Measurements from ENCODE around the gene GMDS.

Gene GMDS

DNA sequence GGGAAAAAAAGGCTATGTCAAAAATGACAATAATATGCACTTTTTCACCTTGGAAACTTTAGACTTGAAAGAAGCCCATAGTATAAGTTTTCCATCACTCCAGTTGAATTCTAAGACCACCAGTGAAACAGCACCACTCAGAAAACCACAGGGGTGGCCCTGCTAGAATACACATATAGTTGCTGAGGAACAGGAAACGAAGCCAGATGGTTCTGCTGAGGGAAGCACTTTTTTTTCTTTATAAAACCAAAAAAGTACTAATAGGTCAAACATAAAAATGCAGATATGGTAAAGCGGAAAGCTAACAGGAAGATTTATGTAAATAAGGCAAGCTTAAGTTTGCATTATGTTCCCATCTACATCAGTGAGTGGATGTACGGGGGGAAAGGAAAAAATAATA lies 331.8 kb downstream of the GMDS start:
- Histone ChIP-seq H3K4me1 (ENCODE audit: control insufficient read depth, insufficient read depth, low read length) (peaks cover 15% of the 10 kb centered on the region; the same call in 1 of the 2 replicates), H3K9ac (ENCODE audit: low read depth, low read length) (no peak overlapping the region), H3K27ac (ENCODE audit: low read depth, low read length) (no peak overlapping the region), H3K9me3 (ENCODE audit: control insufficient read depth, insufficient read depth, low read length) (no peaks in the 10 kb centered on the region), H3K4me3 (ENCODE audit: low read depth, low read length) (no peak overlapping the region), H3K27me3 (ENCODE audit: control insufficient read depth, insufficient read depth, low read length) (no peaks in the 10 kb centered on the region), H3K36me3 (ENCODE audit: control insufficient read depth, insufficient read depth, low read length) (no peaks in the 10 kb centered on the region)

DNA sequence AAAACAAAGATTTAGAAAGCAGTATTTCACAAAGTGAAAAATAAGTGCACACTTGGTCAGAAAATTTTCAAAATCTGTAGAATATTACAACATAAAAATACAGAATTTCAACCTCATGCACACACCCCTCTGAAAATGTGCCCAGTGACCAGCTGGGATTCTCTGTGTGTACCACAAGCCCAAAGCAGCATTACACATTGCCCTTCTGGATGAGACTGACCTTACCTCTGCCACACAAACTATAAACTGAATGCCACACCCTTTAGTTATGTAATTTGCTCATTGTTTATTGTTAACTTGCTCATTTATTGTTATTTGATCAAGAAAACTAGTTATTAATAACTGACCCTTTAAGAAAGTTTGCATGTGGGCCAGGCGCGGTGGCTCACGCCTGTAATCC lies 332.7 kb downstream of the GMDS start:
- no peaks in the 10 kb centered on the region for H3K36me3 ChIP-seq (ENCODE audit: control insufficient read depth, insufficient read depth, low read length)

DNA sequence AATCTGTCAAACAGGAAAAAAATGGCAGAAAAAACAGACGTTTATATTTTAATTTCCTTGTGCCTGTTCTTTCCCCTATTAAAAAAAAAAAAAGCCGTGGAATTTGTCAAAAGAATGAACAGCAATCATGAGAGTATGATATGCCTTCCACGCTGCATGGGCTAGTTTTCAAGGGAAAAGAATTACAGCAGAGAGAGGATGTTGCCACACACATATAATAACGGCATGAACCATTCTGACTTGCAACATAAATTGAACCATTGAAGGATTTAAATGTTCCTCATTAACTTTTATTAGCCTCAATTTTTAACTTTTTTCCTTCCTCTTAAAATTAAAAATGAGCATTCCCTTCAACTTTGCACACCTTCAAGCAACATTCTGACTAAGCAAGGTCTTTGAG lies 333.9 kb downstream of the GMDS start:
- no peak overlapping the region for H3K27ac ChIP-seq (ENCODE audit: low read depth, low read length)
- no peaks in the 10 kb centered on the region for H3K9me3 ChIP-seq (ENCODE audit: control insufficient read depth, insufficient read depth, low read length)
- peaks cover 16% of the 10 kb centered on the region for H3K4me1 ChIP-seq (ENCODE audit: control insufficient read depth, insufficient read depth, low read length)
- H3K4me3 ChIP-seq (ENCODE audit: low read depth, low read length) = no peak overlapping the region
- no peaks in the 10 kb centered on the region for H3K27me3 ChIP-seq (ENCODE audit: control insufficient read depth, insufficient read depth, low read length)
- no peak overlapping the region for H3K9ac ChIP-seq (ENCODE audit: low read depth, low read length)
- no peaks in the 10 kb centered on the region for H3K36me3 ChIP-seq (ENCODE audit: control insufficient read depth, insufficient read depth, low read length)

More for the DNA sequence above, 332.7 kb downstream of the GMDS start:
- Histone ChIP-seq H3K4me3 (ENCODE audit: low read depth, low read length) (no peak overlapping the region), H3K9me3 (ENCODE audit: control insufficient read depth, insufficient read depth, low read length) (no peaks in the 10 kb centered on the region), H3K27me3 (ENCODE audit: control insufficient read depth, insufficient read depth, low read length) (no peaks in the 10 kb centered on the region), H3K4me1 (ENCODE audit: control insufficient read depth, insufficient read depth, low read length) (peaks cover 13% of the 10 kb centered on the region; the same call in 1 of the 2 replicates), H3K27ac (ENCODE audit: low read depth, low read length) (no peak overlapping the region), H3K9ac (ENCODE audit: low read depth, low read length) (no peak overlapping the region)

DNA sequence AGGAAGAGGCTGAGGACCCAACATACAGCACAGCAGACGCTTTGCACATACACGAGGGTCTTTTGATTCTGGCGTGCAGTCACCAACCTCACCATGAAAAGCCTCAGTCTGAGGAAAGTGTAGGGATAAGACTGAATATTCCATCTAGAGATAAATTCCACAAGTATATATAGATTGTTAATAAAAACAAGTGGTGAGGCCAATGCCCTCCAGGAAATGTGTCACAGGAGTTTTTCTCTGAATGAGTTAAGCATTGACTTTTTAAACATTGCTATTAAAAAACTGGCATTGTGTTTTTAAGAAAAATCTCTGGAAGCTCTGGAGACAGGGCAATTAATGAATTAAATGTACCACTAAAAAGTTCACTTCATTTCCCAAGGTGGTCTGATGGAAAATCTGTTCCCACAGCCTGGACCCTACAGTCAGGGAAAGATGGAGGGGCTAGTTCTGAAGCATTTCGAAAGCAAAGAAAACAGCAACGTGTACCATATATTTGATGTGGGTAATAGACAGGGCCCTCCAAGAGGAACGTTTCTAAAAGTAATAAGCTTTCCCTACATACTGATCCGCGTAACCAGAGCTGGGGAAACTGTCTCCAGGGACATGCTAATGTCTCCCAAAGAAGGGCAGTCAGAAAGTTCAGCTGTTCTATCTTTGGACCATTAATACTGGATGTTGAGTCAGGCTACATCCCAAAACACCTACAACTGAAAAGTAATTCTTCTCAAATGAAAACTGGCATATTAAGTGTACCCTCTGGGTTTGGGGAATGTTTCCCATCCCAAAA lies 334.6 kb downstream of the GMDS start:
- Histone ChIP-seq H3K4me1 (ENCODE audit: control insufficient read depth, insufficient read depth, low read length) (peaks cover 22% of the 10 kb centered on the region), H3K9ac (ENCODE audit: low read depth, low read length) (no peak overlapping the region), H3K27me3 (ENCODE audit: control insufficient read depth, insufficient read depth, low read length) (no peaks in the 10 kb centered on the region), H3K9me3 (ENCODE audit: control insufficient read depth, insufficient read depth, low read length) (no peaks in the 10 kb centered on the region), H3K4me3 (ENCODE audit: low read depth, low read length) (no peak overlapping the region), H3K36me3 (ENCODE audit: control insufficient read depth, insufficient read depth, low read length) (no peaks in the 10 kb centered on the region), H3K27ac (ENCODE audit: low read depth, low read length) (no peak overlapping the region)

DNA sequence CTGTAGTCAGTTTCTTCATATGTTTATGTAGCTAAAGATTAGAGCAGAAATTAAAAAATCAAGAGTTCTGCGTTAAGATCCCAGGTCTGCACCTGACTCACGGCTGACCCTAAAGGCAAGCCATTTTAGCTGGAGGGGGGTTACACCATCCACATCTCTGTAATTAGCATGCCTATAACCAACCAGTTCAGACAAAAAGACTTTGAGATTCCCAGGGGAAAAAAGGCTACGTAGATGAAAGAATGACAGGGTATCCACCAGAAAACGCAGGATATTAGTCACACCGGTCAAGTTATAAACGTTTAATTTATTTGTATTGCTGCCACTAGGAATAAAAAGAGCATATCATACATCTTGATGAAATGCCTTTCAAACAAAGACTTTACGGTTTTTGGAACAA lies 336.6 kb downstream of the GMDS start:
- no peaks in the 10 kb centered on the region for H3K9me3 ChIP-seq (ENCODE audit: control insufficient read depth, insufficient read depth, low read length)
- H3K4me1 ChIP-seq (ENCODE audit: control insufficient read depth, insufficient read depth, low read length) = peaks cover 27% of the 10 kb centered on the region
- no peak overlapping the region for H3K27ac ChIP-seq (ENCODE audit: low read depth, low read length)
- H3K36me3 ChIP-seq (ENCODE audit: control insufficient read depth, insufficient read depth, low read length) = no peaks in the 10 kb centered on the region
- H3K4me3 ChIP-seq (ENCODE audit: low read depth, low read length) = no peak overlapping the region
- no peak overlapping the region for H3K9ac ChIP-seq (ENCODE audit: low read depth, low read length)
- H3K27me3 ChIP-seq (ENCODE audit: control insufficient read depth, insufficient read depth, low read length) = no peaks in the 10 kb centered on the region

DNA sequence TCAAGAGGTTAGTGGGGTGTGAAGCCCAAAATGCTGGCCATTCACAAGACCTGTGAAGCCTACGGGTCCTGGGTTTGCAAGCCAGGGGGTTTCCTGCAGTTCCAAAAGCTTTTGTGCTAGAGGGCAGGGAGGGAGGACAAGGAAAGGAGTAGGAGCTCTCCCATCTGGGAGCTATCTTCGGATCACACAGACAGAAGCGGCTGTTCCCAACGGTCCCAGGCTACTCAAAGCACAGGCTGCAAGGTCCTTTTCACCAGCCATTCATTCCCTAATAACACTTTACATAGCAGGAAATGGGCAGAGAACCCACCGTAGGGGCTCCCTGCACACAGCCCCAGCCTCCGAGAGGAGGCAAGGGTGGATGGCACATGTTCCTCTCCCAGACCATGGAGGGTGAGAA lies 338.8 kb downstream of the GMDS start:
- H3K9ac ChIP-seq (ENCODE audit: low read depth, low read length) = no peak overlapping the region
- no peaks in the 10 kb centered on the region for H3K27me3 ChIP-seq (ENCODE audit: control insufficient read depth, insufficient read depth, low read length)
- no peak overlapping the region for H3K4me3 ChIP-seq (ENCODE audit: low read depth, low read length)
- peaks cover 27% of the 10 kb centered on the region for H3K4me1 ChIP-seq (ENCODE audit: control insufficient read depth, insufficient read depth, low read length)
- H3K36me3 ChIP-seq (ENCODE audit: control insufficient read depth, insufficient read depth, low read length) = no peaks in the 10 kb centered on the region
- no peaks in the 10 kb centered on the region for H3K9me3 ChIP-seq (ENCODE audit: control insufficient read depth, insufficient read depth, low read length)
- H3K27ac ChIP-seq (ENCODE audit: low read depth, low read length) = no peak overlapping the region

DNA sequence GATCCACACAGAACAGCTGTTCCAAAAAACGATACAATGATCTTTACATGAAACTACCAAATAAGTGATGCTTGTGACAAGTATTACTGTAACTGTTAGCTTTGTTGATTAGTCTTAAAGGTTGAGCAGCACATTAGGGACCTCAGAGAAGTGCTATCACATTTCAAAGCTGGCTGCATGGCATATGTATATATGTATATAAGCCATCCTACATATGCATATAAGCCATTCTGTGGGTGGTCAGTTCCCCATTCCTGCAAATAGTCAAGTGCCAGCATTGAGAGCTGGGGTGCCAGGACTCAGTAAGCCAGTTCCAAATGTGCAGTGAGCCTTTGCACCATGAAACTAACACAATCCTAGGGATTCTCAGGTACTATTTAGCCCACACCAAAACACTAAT lies 339.4 kb downstream of the GMDS start:
- H3K36me3 ChIP-seq (ENCODE audit: control insufficient read depth, insufficient read depth, low read length) = no peaks in the 10 kb centered on the region
- no peak overlapping the region for H3K4me3 ChIP-seq (ENCODE audit: low read depth, low read length)

DNA sequence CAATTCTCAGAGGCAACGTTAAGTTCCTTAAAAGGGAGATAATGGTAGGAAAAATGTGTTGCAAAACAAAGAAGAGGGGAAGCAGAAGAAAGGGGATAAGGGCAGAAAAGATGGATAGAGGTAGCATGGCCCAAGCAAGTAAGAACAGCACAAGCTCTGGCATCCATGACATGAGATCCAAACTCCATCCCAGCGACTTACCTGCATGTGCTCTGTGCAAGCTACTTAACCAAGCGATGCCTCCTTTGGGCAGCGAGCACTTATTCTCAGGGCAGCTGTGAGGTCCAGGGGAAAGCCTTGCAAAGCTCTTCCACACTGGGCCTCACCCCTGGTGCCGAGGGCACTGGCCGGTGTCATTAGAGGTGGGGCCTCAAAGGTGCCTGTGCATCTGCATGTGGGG lies 340.5 kb downstream of the GMDS start:
- no peaks in the 10 kb centered on the region for H3K27me3 ChIP-seq (ENCODE audit: control insufficient read depth, insufficient read depth, low read length)
- no peaks in the 10 kb centered on the region for H3K9me3 ChIP-seq (ENCODE audit: control insufficient read depth, insufficient read depth, low read length)
- H3K36me3 ChIP-seq (ENCODE audit: control insufficient read depth, insufficient read depth, low read length) = no peaks in the 10 kb centered on the region
- no peak overlapping the region for H3K4me3 ChIP-seq (ENCODE audit: low read depth, low read length)
- H3K27ac ChIP-seq (ENCODE audit: low read depth, low read length) = no peak overlapping the region
- H3K9ac ChIP-seq (ENCODE audit: low read depth, low read length) = no peak overlapping the region
- H3K4me1 ChIP-seq (ENCODE audit: control insufficient read depth, insufficient read depth, low read length) = peaks cover 27% of the 10 kb centered on the region

More for the DNA sequence above, 339.4 kb downstream of the GMDS start:
- no peak overlapping the region for H3K27ac ChIP-seq (ENCODE audit: low read depth, low read length)
- no peak overlapping the region for H3K9ac ChIP-seq (ENCODE audit: low read depth, low read length)
- no peaks in the 10 kb centered on the region for H3K9me3 ChIP-seq (ENCODE audit: control insufficient read depth, insufficient read depth, low read length)
- H3K27me3 ChIP-seq (ENCODE audit: control insufficient read depth, insufficient read depth, low read length) = no peaks in the 10 kb centered on the region
- H3K4me1 ChIP-seq (ENCODE audit: control insufficient read depth, insufficient read depth, low read length) = peaks cover 27% of the 10 kb centered on the region

DNA sequence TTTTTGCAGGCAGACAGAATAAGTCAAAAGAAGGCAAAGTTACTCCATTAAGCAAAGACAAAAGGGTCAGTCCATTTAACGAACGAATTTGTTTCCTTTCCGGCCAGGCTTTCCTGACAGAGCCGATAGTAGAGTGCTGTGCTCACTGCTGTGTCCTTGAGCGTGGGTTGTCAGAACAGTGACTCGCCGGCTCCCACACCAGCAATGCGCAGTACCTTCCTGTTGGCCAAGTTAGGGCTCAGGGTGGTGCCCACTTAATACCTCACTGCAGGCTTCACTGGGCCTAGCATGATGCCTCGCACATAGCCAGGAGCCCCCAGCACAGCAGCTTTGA lies 341.0 kb downstream of the GMDS start:
- peaks cover 27% of the 10 kb centered on the region for H3K4me1 ChIP-seq (ENCODE audit: control insufficient read depth, insufficient read depth, low read length)
- no peaks in the 10 kb centered on the region for H3K36me3 ChIP-seq (ENCODE audit: control insufficient read depth, insufficient read depth, low read length)
- H3K4me3 ChIP-seq (ENCODE audit: low read depth, low read length) = no peak overlapping the region
- no peak overlapping the region for H3K9ac ChIP-seq (ENCODE audit: low read depth, low read length)
- H3K9me3 ChIP-seq (ENCODE audit: control insufficient read depth, insufficient read depth, low read length) = no peaks in the 10 kb centered on the region
- H3K27ac ChIP-seq (ENCODE audit: low read depth, low read length) = no peak overlapping the region
- no peaks in the 10 kb centered on the region for H3K27me3 ChIP-seq (ENCODE audit: control insufficient read depth, insufficient read depth, low read length)

DNA sequence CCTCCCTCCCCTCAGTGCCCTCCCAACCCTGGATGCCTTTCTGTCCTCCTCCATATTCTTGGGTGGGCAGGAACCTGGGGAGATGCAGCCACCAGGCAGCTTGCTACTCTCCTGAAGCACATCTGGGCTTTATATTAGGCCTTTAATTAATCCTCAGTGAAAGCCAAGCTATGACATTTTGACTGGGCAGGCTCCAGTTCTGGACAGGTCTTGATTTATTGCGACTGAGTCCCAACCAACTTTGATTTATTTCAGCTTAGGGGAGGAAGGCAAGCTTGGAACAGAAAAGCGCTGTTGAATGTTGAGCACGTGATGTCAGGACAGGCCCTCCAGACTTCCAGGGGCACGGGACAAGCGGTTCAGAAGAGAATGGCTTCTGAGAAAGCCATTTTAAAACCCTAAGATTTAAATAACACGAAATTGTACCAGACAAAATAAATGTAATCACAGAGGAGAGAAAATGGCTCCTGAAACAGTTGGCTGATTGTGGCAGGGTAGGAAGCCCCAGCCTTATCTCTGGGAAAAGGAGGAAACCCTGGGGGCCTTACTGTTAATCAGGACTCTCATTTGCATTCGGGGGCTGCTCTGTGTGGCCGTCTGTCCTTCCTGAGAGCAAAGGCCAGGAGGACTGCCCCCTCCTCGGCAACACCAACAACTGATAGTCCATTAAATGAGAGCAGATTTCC lies 341.5 kb downstream of the GMDS start:
- Histone ChIP-seq H3K9me3 (ENCODE audit: control insufficient read depth, insufficient read depth, low read length) (no peaks in the 10 kb centered on the region), H3K4me1 (ENCODE audit: control insufficient read depth, insufficient read depth, low read length) (peaks cover 24% of the 10 kb centered on the region), H3K36me3 (ENCODE audit: control insufficient read depth, insufficient read depth, low read length) (no peaks in the 10 kb centered on the region), H3K9ac (ENCODE audit: low read depth, low read length) (no peak overlapping the region), H3K4me3 (ENCODE audit: low read depth, low read length) (no peak overlapping the region), H3K27me3 (ENCODE audit: control insufficient read depth, insufficient read depth, low read length) (no peaks in the 10 kb centered on the region), H3K27ac (ENCODE audit: low read depth, low read length) (no peak overlapping the region)

DNA sequence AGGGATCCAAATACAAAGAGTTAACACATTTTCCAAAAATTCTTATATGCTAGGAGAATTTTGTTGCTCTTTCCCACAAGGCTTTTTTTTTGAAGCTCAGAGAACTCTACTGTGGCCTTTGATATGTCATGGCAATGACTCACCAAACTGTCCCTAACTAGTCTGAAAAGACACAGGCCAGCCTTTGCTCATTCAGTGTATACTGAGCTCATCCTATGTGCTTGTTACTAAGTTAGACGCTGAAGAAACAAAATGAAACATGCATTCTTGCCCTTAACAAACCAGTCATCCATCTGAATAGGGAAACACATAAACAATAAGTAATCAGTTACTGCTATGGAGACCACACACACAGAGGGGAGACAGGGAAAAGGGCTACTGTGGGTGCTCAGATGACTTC lies 343.8 kb downstream of the GMDS start:
- no peaks in the 10 kb centered on the region for H3K36me3 ChIP-seq (ENCODE audit: control insufficient read depth, insufficient read depth, low read length)
- peaks cover 12% of the 10 kb centered on the region for H3K4me1 ChIP-seq (ENCODE audit: control insufficient read depth, insufficient read depth, low read length)
- no peaks in the 10 kb centered on the region for H3K9me3 ChIP-seq (ENCODE audit: control insufficient read depth, insufficient read depth, low read length)
- no peak overlapping the region for H3K9ac ChIP-seq (ENCODE audit: low read depth, low read length)
- no peaks in the 10 kb centered on the region for H3K27me3 ChIP-seq (ENCODE audit: control insufficient read depth, insufficient read depth, low read length)
- no peak overlapping the region for H3K4me3 ChIP-seq (ENCODE audit: low read depth, low read length)
- H3K27ac ChIP-seq (ENCODE audit: low read depth, low read length) = no peak overlapping the region

All from HUES48 (cell line).